ENCODE measurements around the gene OR6J1.
"Not testable (repeated sequence)": the region's sequence is repeated elsewhere in the genome, so short reads cannot be mapped to it uniquely, and the experiment has no call there.

Gene OR6J1

GRCh38 chr14:22650960-22651521 lies 6.9 kb upstream of the OR6J1 start:
- DNase-seq (ENCODE audit: low read depth): no peak

- DNase-seq (ENCODE audit: low read depth): no peak
These were observed 6.0 kb upstream of the OR6J1 start for GRCh38 chr14:22650046-22650739.

- no peak for DNase-seq (ENCODE audit: low read depth)
These were observed 4.4 kb upstream of the OR6J1 start for GRCh38 chr14:22648506-22648905.

GRCh38 chr14:22646570-22647254 lies 2.6 kb upstream of the OR6J1 start:
- DNase-seq (ENCODE audit: low read depth): no peak

GRCh38 chr14:22641846-22642245 lies 2.3 kb downstream of the OR6J1 start:
- no peak for DNase-seq (ENCODE audit: low read depth)

GRCh38 chr14:22640192-22640591 lies 4.0 kb downstream of the OR6J1 start:
- DNase-seq (ENCODE audit: low read depth): no peak

- not testable (repeated sequence) for DNase-seq (ENCODE audit: low read depth)
These were observed 8.2 kb downstream of the OR6J1 start for GRCh38 chr14:22635980-22636379.

- DNase-seq (ENCODE audit: low read depth): no peak
These were observed 9.8 kb downstream of the OR6J1 start for GRCh38 chr14:22634233-22634900.

GRCh38 chr14:22630486-22630885 lies 13.7 kb downstream of the OR6J1 start:
- DNase-seq (ENCODE audit: low read depth): no peak

GRCh38 chr14:22630066-22630465 lies 14.1 kb downstream of the OR6J1 start:
- no peak for DNase-seq (ENCODE audit: low read depth)

- DNase-seq (ENCODE audit: low read depth): no peak
These were observed 14.8 kb downstream of the OR6J1 start for GRCh38 chr14:22629361-22629760.

- DNase-seq (ENCODE audit: low read depth): no peak
These were observed 16.5 kb downstream of the OR6J1 start for GRCh38 chr14:22627506-22628263.

GRCh38 chr14:22626590-22626989 lies 17.6 kb downstream of the OR6J1 start:
- no peak for DNase-seq (ENCODE audit: low read depth)

GRCh38 chr14:22623047-22623446 lies 21.1 kb downstream of the OR6J1 start:
- DNase-seq (ENCODE audit: low read depth): no peak

- DNase-seq (ENCODE audit: low read depth): no peak
These were observed 21.9 kb downstream of the OR6J1 start for GRCh38 chr14:22622255-22622654.

GRCh38 chr14:22615765-22616164 lies 28.4 kb downstream of the OR6J1 start:
- not testable (repeated sequence) for DNase-seq (ENCODE audit: low read depth)

- DNase-seq (ENCODE audit: low read depth): no peak
These were observed 29.8 kb downstream of the OR6J1 start for GRCh38 chr14:22614240-22614799.

- DNase-seq (ENCODE audit: low read depth): no peak
These were observed 30.4 kb downstream of the OR6J1 start for GRCh38 chr14:22613736-22614239.

GRCh38 chr14:22613106-22613695 lies 31.0 kb downstream of the OR6J1 start:
- DNase-seq (ENCODE audit: low read depth): no peak

- no peak for DNase-seq (ENCODE audit: low read depth)
These were observed 33.2 kb downstream of the OR6J1 start for GRCh38 chr14:22610931-22611330.

- no peak for DNase-seq (ENCODE audit: low read depth)
These were observed 36.9 kb downstream of the OR6J1 start for GRCh38 chr14:22607291-22607690.

Data from activated T-helper 1 cell treated with Interleukin-2 at 50 U/mL for 16 hours (primary cell).